CD4-positive, alpha-beta T cell (primary cell): ENCODE measurements around the gene GSTP1. TPM values are rescaled to one million over a fixed set of nuclear protein-coding genes. Genes with fewer than 3 reads are reported as not detected.
A peak's percentile ranks its signal among the peaks of the same experiment; 100 is the strongest.

Source experiments
- ATAC-seq: fragments of 200-7000 bp; cut with Tn5 transposase; one replicate; pipeline ENCODE4 v1.10.0; 2022; ENCODE audit warnings: mild to moderate bottlenecking; ENCODE audit not compliant: poor library complexity
- CTCF ChIA-PET: fragments of 350-600 bp; sonication (Branson Sonifier 250); formaldehyde crosslinking; loops from one replicate; lab custom pipeline; 2021; ENCODE audit warnings: antibody characterized with exemption, inconsistent platforms; lab: Charles Lee
- POLR2A ChIA-PET: fragments of 350-600 bp; sonication (Branson Sonifier 250); formaldehyde crosslinking; loops from one replicate; lab custom pipeline; 2021; ENCODE audit warnings: antibody characterized with exemption, inconsistent platforms; lab: Charles Lee
- DNase-seq, 14 experiments: peaks; one replicate each; pipeline ENCODE4 v3.0.0-alpha.2; 2013 to 2020; ENCODE audit warnings: mixed read lengths in 2 of 14
- H3K27ac ChIP-seq, 2 donors: one replicate each; pipeline versions ENCODE4 v1.5.1 to v1.7.0; 2013; ENCODE audit warnings: low read length in 2 of 2, low read depth in 1 of 2, mild to moderate bottlenecking in 1 of 2
- H3K27me3 ChIP-seq, 2 experiments: 1 replicate in 1 of 2; 2 replicates in 1 of 2; pipeline versions ENCODE4 v1.6.1 to v1.7.0; 2013; ENCODE audit warnings: low read length in 2 of 2, control low read depth in 1 of 2, mild to moderate bottlenecking in 1 of 2, moderate library complexity in 1 of 2; ENCODE audit not compliant: insufficient read depth in 2 of 2, control insufficient read depth in 1 of 2
- H3K36me3 ChIP-seq: one replicate; pipeline ENCODE4 v1.6.1; 2013; ENCODE audit warnings: low read length, control low read depth; ENCODE audit not compliant: insufficient read depth
- H3K4me1 ChIP-seq: one replicate; pipeline ENCODE4 v1.6.1; 2013; ENCODE audit warnings: low read length, control low read depth; ENCODE audit not compliant: insufficient read depth
- H3K4me3 ChIP-seq: one replicate; pipeline ENCODE4 v1.5.1; 2013; ENCODE audit warnings: mild to moderate bottlenecking, low read length, moderate library complexity
- H3K9me3 ChIP-seq, 2 experiments: 1 replicate in 1 of 2; 2 replicates in 1 of 2; pipeline versions ENCODE4 v1.6.1 to v1.7.0; 2013; ENCODE audit warnings: low read length in 2 of 2, mild to moderate bottlenecking in 2 of 2, control low read depth in 1 of 2, moderate library complexity in 1 of 2; ENCODE audit not compliant: control insufficient read depth in 1 of 2, insufficient read depth in 1 of 2
- H3K27ac Mint-ChIP-seq: one replicate; pipeline ENCODE4 v1.8.0; 2020; ENCODE audit warnings: mixed read lengths
- H3K27me3 Mint-ChIP-seq: one replicate; pipeline ENCODE4 v1.8.0; 2021; ENCODE audit warnings: mixed read lengths
- H3K36me3 Mint-ChIP-seq: one replicate; pipeline ENCODE4 v1.8.0; 2021; ENCODE audit warnings: low read depth, mixed read lengths
- H3K4me1 Mint-ChIP-seq: one replicate; pipeline ENCODE4 v1.8.0; 2021; ENCODE audit warnings: low read depth, mixed read lengths
- H3K4me3 Mint-ChIP-seq: one replicate; pipeline ENCODE4 v1.8.0; 2020; ENCODE audit warnings: mild to moderate bottlenecking, mixed read lengths
- H3K9me3 Mint-ChIP-seq: one replicate; pipeline ENCODE4 v1.8.0; 2020; ENCODE audit warnings: mixed read lengths
- intact Hi-C, 2 experiments: fragments of 100-400 bp; cut with DNase I in 1 of 2; cut with micrococcal nuclease in 1 of 2; formaldehyde crosslinking; loops; one replicate each; pipeline versions ENCODE4 v1.15.1 to v1.9.0; 2023 to 2025; cut with DNase I, micrococcal nuclease
- total RNA-seq, 174 experiments: library from RNA in 2 of 174; stranded (reverse) in 2 of 174; gene quantifications; one replicate each; pipeline ENCODE4 v1.2.3 and lab custom pipeline; 2021 to 2026
- TF ChIP-seq, protein P1 (sequence below): fragments of 200-600 bp; IDR thresholded peaks from one replicate; pipeline ENCODE4 v1.8.0; 2022; ENCODE audit warnings: antibody characterized with exemption, mild to moderate bottlenecking

Gene GSTP1
- total RNA-seq, 2 experiments from 2014 or later = 60.1 to 62.8 TPM

DNA sequence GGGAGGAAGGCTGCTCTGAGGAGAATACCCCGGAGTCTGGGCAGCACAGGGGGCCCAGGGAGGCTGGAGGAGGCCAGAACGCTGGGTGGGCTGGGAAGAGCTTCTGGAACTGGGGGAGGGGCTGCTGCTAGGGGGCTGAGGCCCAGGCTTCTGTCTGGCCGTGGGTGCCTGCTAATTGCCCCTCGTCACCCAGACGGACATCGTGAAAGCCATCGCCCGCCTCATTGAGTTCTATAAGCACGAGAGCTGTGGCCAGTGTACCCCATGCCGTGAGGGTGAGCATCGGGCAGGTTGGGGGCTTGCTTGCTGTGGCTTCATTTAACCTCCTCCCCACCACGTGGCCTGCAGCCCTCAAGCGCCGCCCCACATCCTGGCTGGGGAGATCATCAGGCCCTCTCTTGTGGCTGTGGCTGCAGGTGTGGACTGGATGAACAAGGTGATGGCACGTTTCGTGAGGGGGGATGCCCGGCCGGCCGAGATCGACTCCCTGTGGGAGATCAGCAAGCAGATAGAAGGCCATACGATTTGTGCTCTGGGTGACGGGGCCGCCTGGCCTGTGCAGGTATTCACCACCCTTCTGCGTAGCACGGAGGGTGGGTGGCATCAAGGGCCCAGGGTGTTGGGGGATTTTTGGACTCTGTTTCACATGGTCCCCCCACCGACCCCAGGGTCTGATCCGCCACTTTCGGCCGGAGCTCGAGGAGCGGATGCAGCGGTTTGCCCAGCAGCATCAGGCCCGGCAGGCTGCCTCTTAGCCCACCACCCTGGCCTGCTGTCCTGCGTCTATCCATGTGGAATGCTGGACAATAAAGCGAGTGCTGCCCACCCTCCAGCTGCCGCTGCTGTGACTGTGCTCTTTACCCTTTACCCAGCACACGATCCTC is 28.3 kb downstream of the GSTP1 start:
- TF ChIP-seq, protein P1, sequence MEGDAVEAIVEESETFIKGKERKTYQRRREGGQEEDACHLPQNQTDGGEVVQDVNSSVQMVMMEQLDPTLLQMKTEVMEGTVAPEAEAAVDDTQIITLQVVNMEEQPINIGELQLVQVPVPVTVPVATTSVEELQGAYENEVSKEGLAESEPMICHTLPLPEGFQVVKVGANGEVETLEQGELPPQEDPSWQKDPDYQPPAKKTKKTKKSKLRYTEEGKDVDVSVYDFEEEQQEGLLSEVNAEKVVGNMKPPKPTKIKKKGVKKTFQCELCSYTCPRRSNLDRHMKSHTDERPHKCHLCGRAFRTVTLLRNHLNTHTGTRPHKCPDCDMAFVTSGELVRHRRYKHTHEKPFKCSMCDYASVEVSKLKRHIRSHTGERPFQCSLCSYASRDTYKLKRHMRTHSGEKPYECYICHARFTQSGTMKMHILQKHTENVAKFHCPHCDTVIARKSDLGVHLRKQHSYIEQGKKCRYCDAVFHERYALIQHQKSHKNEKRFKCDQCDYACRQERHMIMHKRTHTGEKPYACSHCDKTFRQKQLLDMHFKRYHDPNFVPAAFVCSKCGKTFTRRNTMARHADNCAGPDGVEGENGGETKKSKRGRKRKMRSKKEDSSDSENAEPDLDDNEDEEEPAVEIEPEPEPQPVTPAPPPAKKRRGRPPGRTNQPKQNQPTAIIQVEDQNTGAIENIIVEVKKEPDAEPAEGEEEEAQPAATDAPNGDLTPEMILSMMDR = no peak
- Mint-ChIP-seq H3K4me3 (no peak overlapping the region), H3K4me1 (peaks cover 26% of the 10 kb centered on the region), H3K27ac (no peak overlapping the region), H3K36me3 (peaks cover 46% of the 10 kb centered on the region), H3K9me3 (no peaks in the 10 kb centered on the region), H3K27me3 (no peaks in the 10 kb centered on the region)
- H3K27me3 ChIP-seq = peaks cover 0 to 3% of the 10 kb centered on the region in 2 experiments
- ATAC-seq (no peak), DNase-seq (peak in 1 of 14 experiments; percentile 30)
- ChIA-PET POLR2A (interaction anchor here (2.7 to 3.4 kb wide), 2 partner anchors 27 to 39 kb away, joined by 12 to 16 read pairs; partner anchors contain the start of genes ACY3 and GSTP1), CTCF (interaction anchor here (0.6 to 4.2 kb wide), 2 partner anchors 18 to 60 kb away, joined by 3 to 38 read pairs; partner anchors contain the start of gene NUDT8)
- H3K27ac ChIP-seq = peak overlapping the region in 1 of 2 donors; percentile 79
- H3K36me3 ChIP-seq = peaks cover 48% of the 10 kb centered on the region
- H3K4me1 ChIP-seq = peaks cover 53% of the 10 kb centered on the region
- intact Hi-C loops = no loop called here
- H3K4me3 ChIP-seq = no peak overlapping the region
- peaks cover 0 to 3% of the 10 kb centered on the region in 2 experiments for H3K9me3 ChIP-seq

DNA sequence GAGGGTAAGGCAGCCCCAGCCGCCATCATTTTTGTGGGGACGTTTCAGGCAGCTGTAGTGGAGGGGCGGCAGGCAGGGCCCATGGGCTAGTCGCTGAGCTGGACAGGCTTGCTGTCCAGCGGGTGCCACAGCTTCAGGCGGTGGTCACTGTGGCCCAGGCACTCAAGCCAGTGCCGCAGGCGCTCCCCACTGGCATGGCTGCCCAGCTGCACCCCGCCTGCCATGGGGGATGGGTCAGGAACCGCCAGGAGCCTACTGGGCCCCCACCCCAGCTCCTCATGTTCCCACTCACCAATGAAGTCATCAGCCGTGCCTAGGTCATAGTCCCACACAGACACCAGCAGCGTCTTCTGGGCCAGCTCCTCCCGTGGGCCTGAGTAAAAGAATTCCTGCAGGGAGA is 29.1 kb downstream of the GSTP1 start:
- Mint-ChIP-seq H3K27me3 (no peaks in the 10 kb centered on the region), H3K36me3 (peaks cover 43% of the 10 kb centered on the region), H3K27ac (peak overlapping the region; percentile 96), H3K4me1 (peaks cover 33% of the 10 kb centered on the region), H3K9me3 (no peaks in the 10 kb centered on the region), H3K4me3 (no peak overlapping the region)
- Histone ChIP-seq H3K4me1 (peaks cover 45% of the 10 kb centered on the region), H3K4me3 (no peak overlapping the region), H3K36me3 (peaks cover 48% of the 10 kb centered on the region), H3K9me3 (peaks cover 0 to 3% of the 10 kb centered on the region in 2 experiments), H3K27me3 (peaks cover 0 to 3% of the 10 kb centered on the region in 2 experiments), H3K27ac (peak overlapping the region in 1 of 2 donors; percentile 92)
- TF ChIP-seq, protein P1 = no peak
- DNase-seq = peak in 1 of 14 experiments; percentile 38
- ChIA-PET POLR2A (interaction anchor here (2.7 to 3.4 kb wide), 2 partner anchors 28 to 38 kb away, joined by 12 to 16 read pairs; partner anchors contain the start of genes ACY3 and GSTP1), CTCF (interaction anchor here (1.9 to 4.2 kb wide), 2 partner anchors 17 to 29 kb away, joined by 5 to 38 read pairs; partner anchors contain the start of genes GSTP1 and NUDT8)
- intact Hi-C loops = no loop called here
- ATAC-seq = no peak

DNA sequence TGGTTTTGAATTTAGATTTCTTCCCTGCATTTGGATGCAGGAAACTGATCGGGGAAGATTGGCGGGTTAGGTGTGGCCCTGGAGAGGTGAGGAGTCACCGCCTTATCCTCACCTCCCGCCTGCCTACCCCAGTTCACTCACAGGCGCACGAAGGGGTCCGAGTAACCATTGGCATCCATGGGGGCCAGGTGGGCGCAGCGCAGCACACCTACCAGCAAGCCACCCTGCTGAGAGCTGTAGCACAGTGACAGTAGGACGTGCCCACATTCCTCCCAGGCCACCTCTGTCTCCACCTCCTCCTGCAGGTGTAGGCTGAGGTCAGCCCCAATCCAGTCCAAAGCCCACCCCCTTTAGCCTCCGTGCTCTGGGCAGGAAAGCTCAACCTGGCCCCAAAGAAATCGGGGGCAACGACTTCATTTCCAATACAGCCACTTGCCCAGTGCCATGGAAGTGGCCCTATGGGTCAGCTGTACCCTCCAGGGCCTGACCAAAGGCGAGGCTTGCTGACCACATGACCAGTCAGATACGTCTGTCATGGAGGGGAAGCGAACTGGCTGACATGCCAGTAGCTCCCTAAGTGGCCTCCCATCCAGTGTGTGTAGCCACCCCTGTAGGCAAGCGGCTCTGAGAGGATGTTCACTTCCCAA is 29.8 kb downstream of the GSTP1 start:
- DNase-seq (no peak), ATAC-seq (no peak)
- Histone ChIP-seq H3K36me3 (peaks cover 46% of the 10 kb centered on the region), H3K4me3 (peak overlapping the region; percentile 55), H3K27me3 (peaks cover 0 to 3% of the 10 kb centered on the region in 2 experiments), H3K9me3 (peaks cover 0 to 3% of the 10 kb centered on the region in 2 experiments), H3K27ac (peak overlapping the region; percentile 92), H3K4me1 (peaks cover 39% of the 10 kb centered on the region)
- Mint-ChIP-seq H3K4me1 (peaks cover 33% of the 10 kb centered on the region), H3K27me3 (no peaks in the 10 kb centered on the region), H3K36me3 (peaks cover 40% of the 10 kb centered on the region), H3K27ac (peak overlapping the region; percentile 96), H3K4me3 (peak overlapping the region; percentile 89), H3K9me3 (no peaks in the 10 kb centered on the region)
- intact Hi-C loops = no loop called here
- TF ChIP-seq, protein P1 = no peak
- POLR2A ChIA-PET = interaction anchor here (0.8 to 3.4 kb wide), 8 partner anchors 8 to 373 kb away, joined by 3 to 27 read pairs (median 8); partner anchors contain the start of genes ACY3, CLCF1, GSTP1 and NUDT8
- CTCF ChIA-PET = interaction anchor here (1.1 to 4.2 kb wide), 3 partner anchors 8 to 30 kb away, joined by 5 to 38 read pairs (median 5); partner anchors contain the start of genes GSTP1 and NUDT8
